GM12875 (cell line): ENCODE measurements around the gene PUS7L.

Experiments used
- H3K4me3 ChIP-seq: one replicate; pipeline ENCODE4 v1.5.1; 2011; ENCODE audit warnings: low read depth, low read length, control low read depth
- CTCF ChIP-seq: IDR thresholded peaks from 2 replicates; pipeline ENCODE4 v1.5.1; 2011; ENCODE audit warnings: low read depth, mild to moderate bottlenecking, control low read depth, inconsistent platforms, low read length, moderate library complexity, borderline replicate concordance; ENCODE audit not compliant: insufficient read depth

Gene PUS7L

GRCh38 chr12:43758728-43759563 lies at the start of gene PUS7L, which contains the start of gene IRAK4:
Gene PUS7L (minus strand): TSS chr12:43758790. CDS start chr12:43755245, 3,545 bp downstream.
Gene IRAK4 (plus strand): TSS chr12:43758951. CDS start chr12:43768112, 9,161 bp downstream.
- peak; percentile 44 for TF ChIP-seq CTCF
- peak within 1 kb of the TSS; percentile 85 for H3K4me3 ChIP-seq

- no peak for TF ChIP-seq CTCF
- H3K4me3 ChIP-seq = no peak overlapping the region
These were observed 48.8 kb upstream of the PUS7L start for GRCh38 chr12:43807386-43807785.

- H3K4me3 ChIP-seq = peak overlapping the region; percentile 99
- TF ChIP-seq CTCF = no peak
These were observed 48.1 kb upstream of the PUS7L start for GRCh38 chr12:43806737-43807072.

- H3K4me3 ChIP-seq = peak within 1 kb of the TSS; percentile 99
- TF ChIP-seq CTCF = peak; percentile 14; the same call in 1 of the 2 replicates
These were observed 47.5 kb upstream of the PUS7L start, which contains the start of gene TWF1 for GRCh38 chr12:43805860-43806736. Gene TWF1 (minus strand): TSS chr12:43806317. CDS start chr12:43806245, 72 bp downstream.

GRCh38 chr12:43805149-43805859 lies 46.7 kb upstream of the PUS7L start:
- H3K4me3 ChIP-seq = peak overlapping the region; percentile 99
- TF ChIP-seq CTCF = no peak

- no peak overlapping the region for H3K4me3 ChIP-seq
- no peak for TF ChIP-seq CTCF
These were observed 39.1 kb upstream of the PUS7L start for GRCh38 chr12:43797561-43798217.
